Measurements from ENCODE around the gene FBXL2. TPM values are rescaled to one million over a fixed set of nuclear protein-coding genes. Genes with fewer than 3 reads are reported as not detected.
A peak's percentile ranks its signal among the peaks of the same experiment; 100 is the strongest.

The FBXL2 gene
- total and polyA plus RNA-seq, 5 donors from 2014 or later, result 0.05 TPM; not detected in 4

DNA sequence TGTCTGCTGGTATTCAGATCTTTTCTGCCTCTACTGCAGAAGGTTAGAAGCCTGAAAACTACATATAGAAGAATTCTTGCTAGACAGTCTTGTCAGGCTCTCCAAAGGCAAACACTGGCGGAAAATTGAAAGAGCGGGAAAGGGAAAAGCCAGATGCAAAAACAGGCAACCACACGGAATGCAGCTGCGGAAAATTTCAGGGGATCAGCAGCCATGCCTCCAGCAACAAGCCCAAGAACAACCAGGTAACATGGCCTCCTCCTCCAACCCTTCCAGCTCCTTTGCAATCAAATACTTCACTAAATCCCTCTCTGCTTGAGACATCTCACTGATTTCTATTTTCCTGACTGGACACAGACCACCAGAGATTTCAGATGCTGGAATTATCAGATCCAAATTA is 153.3 kb downstream of the FBXL2 start:
- Histone ChIP-seq H3K36me3 (ENCODE audit: control insufficient read depth, insufficient read depth, low read length) (peaks cover 1% of the 10 kb centered on the region), H3K27ac (ENCODE audit: insufficient read depth, low read length, poor library complexity, severe bottlenecking) (peak overlapping the region; percentile 19), H3K9me3 (ENCODE audit: control insufficient read depth in 2 of 2, low read length in 2 of 2) (no peaks in the 10 kb centered on the region), H3K27me3 (ENCODE audit: control insufficient read depth, insufficient read depth, low read length) (no peaks in the 10 kb centered on the region), H3K4me3 (ENCODE audit: low read depth, low read length) (peak overlapping the region; percentile 32), H3K4me1 (ENCODE audit: control insufficient read depth, insufficient read depth, low read length, poor library complexity, severe bottlenecking) (peaks cover 48% of the 10 kb centered on the region)
- H3K4me3 Mint-ChIP-seq, result peak overlapping the region in 2 of 4 donors; percentile 62 to 73
- no peak for DNase-seq
- peaks cover 27 to 87% (median 59%) of the 10 kb centered on the region in 4 donors for H3K4me1 Mint-ChIP-seq
- peak overlapping the region; percentile 64 to 88 (median 77) for H3K27ac Mint-ChIP-seq
- no peak for ATAC-seq (ENCODE audit: low read depth in 2 of 2)
- H3K27me3 Mint-ChIP-seq, result no peaks in the 10 kb centered on the region
- no peaks in the 10 kb centered on the region for H3K36me3 Mint-ChIP-seq
- H3K9me3 Mint-ChIP-seq, result no peaks in the 10 kb centered on the region

DNA sequence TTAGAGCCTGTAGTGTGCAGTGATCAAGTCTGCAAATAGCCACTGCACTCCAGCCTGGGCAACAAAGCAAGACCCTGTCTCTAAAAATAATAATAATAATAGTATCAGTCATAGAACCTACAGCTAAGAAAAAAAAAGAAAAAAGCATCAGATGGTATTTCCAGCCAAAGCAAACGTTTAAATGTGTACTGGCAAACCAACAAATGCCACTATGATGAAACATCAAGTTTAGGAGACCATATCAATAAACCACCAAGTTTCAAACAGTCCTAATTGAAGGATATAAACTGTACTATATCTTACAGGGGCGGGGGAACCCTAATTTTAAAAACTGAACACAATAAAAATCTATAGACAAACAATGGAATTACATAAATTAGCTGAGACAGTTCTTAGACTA is 156.6 kb downstream of the FBXL2 start:
- ATAC-seq (ENCODE audit: low read depth in 2 of 2) (no peak), DNase-seq (no peak)
- H3K4me3 ChIP-seq (ENCODE audit: low read depth, low read length), result no peak overlapping the region
- no peak overlapping the region for H3K27ac ChIP-seq (ENCODE audit: insufficient read depth, low read length, poor library complexity, severe bottlenecking)
- Mint-ChIP-seq H3K4me3 (peak overlapping the region in 3 of 4 donors; percentile 17 to 79 (median 44)), H3K4me1 (peaks cover 37 to 95% (median 75%) of the 10 kb centered on the region in 4 donors), H3K36me3 (no peaks in the 10 kb centered on the region), H3K27me3 (no peaks in the 10 kb centered on the region), H3K27ac (peak overlapping the region in 2 of 3 donors; percentile 49 to 52), H3K9me3 (no peaks in the 10 kb centered on the region)
- H3K36me3 ChIP-seq (ENCODE audit: control insufficient read depth, insufficient read depth, low read length), result no peaks in the 10 kb centered on the region
- no peaks in the 10 kb centered on the region for H3K9me3 ChIP-seq (ENCODE audit: control insufficient read depth in 2 of 2, low read length in 2 of 2)
- no peaks in the 10 kb centered on the region for H3K27me3 ChIP-seq (ENCODE audit: control insufficient read depth, insufficient read depth, low read length)
- peaks cover 70% of the 10 kb centered on the region for H3K4me1 ChIP-seq (ENCODE audit: control insufficient read depth, insufficient read depth, low read length, poor library complexity, severe bottlenecking)

Other genes starting within 250 kb of the FBXL2 start
- 42.2 TPM for gene GLB1, start 180.3 kb upstream of the FBXL2 start, total RNA-seq
- 10 to 100 TPM; 52.7 to 73.2 (median 63.8) TPM for gene GLB1, start 180.3 kb upstream of the FBXL2 start, polyA plus RNA-seq
- 11.3 TPM for gene TMPPE, start 180.3 kb upstream of the FBXL2 start, total RNA-seq
- 1 to 10 TPM in 3 of 4 donors, under 1 TPM in 1; 0.99 to 2.0 (median 1.9) TPM for gene TMPPE, start 180.3 kb upstream of the FBXL2 start, polyA plus RNA-seq
- 44.0 TPM for gene CRTAP, start 163.4 kb upstream of the FBXL2 start, total RNA-seq
- gene CRTAP, start 163.4 kb upstream of the FBXL2 start, polyA plus RNA-seq, result 100 to 1,000 TPM in 2 of 4 donors, 10 to 100 TPM in 2; 91.0 to 112 (median 98.8) TPM
- gene SUSD5, start 58.6 kb upstream of the FBXL2 start, total RNA-seq, result not detected
- under 1 TPM in 3 of 4 donors, not detected in 1; 0.22 to 0.28 (median 0.25) TPM for gene SUSD5, start 58.6 kb upstream of the FBXL2 start, polyA plus RNA-seq
- gene UBP1, start 163.0 kb downstream of the FBXL2 start, total RNA-seq, result 92.9 TPM
- 10 to 100 TPM in 3 of 4 donors, 1 to 10 TPM in 1; 9.3 to 12.6 (median 11.2) TPM for gene UBP1, start 163.0 kb downstream of the FBXL2 start, polyA plus RNA-seq